ENCODE results near the gene NES.

GRCh38 chr1:156627313-156627880 is 49.8 kb downstream of the NES start:
- TF ChIP-seq EZH2phosphoT487 (IDR thresholded peaks at IDR 0.05; ENCODE audit: insufficient read depth, low read depth), result no peak
- TF ChIP-seq EZH2 (IDR thresholded peaks at IDR 0.05; ENCODE audit: insufficient read depth, poor library complexity, severe bottlenecking), result no peak
